Measurements from ENCODE around the gene SFRP2. TPM values are rescaled to one million over a fixed set of nuclear protein-coding genes. Genes with fewer than 3 reads are reported as not detected.

Gene SFRP2, protein sequence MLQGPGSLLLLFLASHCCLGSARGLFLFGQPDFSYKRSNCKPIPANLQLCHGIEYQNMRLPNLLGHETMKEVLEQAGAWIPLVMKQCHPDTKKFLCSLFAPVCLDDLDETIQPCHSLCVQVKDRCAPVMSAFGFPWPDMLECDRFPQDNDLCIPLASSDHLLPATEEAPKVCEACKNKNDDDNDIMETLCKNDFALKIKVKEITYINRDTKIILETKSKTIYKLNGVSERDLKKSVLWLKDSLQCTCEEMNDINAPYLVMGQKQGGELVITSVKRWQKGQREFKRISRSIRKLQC
- 1.4 and 11.3 TPM in 2 replicates for total RNA-seq

DNA sequence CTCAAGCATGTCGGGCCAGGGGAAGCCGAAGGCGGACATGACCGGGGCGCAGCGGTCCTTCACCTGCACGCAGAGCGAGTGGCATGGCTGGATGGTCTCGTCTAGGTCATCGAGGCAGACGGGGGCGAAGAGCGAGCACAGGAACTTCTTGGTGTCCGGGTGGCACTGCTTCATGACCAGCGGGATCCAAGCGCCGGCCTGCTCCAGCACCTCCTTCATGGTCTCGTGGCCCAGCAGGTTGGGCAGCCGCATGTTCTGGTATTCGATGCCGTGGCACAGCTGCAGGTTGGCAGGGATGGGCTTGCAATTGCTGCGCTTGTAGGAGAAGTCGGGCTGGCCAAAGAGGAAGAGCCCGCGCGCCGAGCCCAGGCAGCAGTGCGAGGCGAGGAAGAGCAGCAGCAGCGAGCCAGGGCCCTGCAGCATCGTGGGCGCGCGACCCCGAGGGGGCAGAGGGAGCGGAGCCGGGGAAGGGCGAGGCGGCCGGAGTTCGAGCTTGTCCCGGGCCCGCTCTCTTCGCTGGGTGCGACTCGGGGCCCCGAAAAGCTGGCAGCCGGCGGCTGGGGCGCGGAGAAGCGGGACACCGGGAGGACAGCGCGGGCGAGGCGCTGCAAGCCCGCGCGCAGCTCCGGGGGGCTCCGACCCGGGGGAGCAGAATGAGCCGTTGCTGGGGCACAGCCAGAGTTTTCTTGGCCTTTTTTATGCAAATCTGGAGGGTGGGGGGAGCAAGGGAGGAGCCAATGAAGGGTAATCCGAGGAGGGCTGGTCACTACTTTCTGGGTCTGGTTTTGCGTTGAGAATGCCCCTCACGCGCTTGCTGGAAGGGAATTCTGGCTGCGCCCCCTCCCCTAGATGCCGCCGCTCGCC, at the start of gene SFRP2:
TSS of gene SFRP2 (minus strand) at position 671 of the 864 bp plus-strand sequence. CDS start at position 423, 248 bp downstream.

DNA sequence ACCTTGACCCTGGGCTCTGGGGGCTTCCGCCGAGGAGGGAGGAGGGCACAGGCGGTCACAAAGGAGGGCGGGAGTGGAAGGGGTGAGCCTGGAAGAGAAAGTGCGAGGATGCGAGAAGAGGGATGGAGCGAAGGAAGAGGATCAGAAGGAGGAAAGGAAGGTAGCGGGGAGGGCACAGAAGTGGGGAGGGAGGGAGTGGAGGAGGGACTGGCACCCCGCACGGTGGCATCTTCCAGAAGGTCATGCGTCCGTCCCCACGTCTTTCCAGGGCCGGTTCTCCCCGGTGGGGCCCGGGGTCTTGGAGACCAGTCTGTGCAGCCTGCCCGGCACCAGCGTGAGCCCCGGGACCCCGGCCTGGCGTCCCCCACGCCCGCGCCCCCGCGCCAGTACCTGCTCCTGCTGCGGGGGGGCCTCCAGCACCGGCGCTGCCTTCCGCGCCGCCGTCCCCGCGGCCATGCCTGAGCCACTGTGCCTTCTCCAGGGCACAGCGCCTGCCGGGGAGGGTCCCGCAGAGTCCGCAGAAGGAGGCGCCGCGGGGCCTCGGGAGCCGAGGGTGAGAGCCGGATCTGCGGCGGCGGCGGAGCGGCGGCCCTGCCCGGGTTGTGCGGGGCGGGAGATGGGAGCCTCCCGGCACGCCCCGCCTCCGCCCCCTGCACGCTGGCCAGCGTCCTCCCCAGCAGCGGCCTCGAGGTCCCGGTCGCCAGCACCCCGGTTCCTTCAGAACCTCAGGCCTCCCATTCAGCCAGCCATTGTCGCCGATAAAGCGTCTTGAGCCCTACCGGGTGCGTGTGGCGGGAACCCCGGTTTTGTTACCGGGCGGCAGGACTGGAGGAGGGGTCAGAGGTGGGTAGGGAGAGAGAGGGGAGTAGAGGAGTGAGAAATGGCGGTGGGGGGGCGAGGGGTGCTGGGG, 29.2 kb downstream of the SFRP2 start, which contains the start of gene RNF175:
TSS of gene RNF175 (minus strand) at position 618 of the 910 bp plus-strand sequence. CDS start at position 456, 162 bp downstream.

Other genes starting within 250 kb of the SFRP2 start
- 0.09 and 0.35 TPM in 2 replicates for gene TLR2, start 104.8 kb downstream of the SFRP2 start, total RNA-seq
- gene RNF175, start 29.1 kb downstream of the SFRP2 start, total RNA-seq, result not detected in 2 replicates